Caco-2 (cell line): ENCODE results near the gene BRSK2. TPM values are rescaled to one million over a fixed set of nuclear protein-coding genes. Genes with fewer than 3 reads are reported as not detected.

Experiments used
- BruUV-seq: library from RNA; stranded (reverse); fragments of 400-500 nt; replicated peaks from 2 replicates; lab custom pipeline; 2021; lab: Mats Ljungman, UMichigan
- CTCF ChIA-PET: fragments of 300-600 bp; sonication (Branson Sonifier 250); formaldehyde crosslinking; loops from one replicate; lab custom pipeline; 2022; ENCODE audit warnings: antibody characterized with exemption; lab: Charles Lee
- POLR2A ChIA-PET: fragments of 300-600 bp; sonication (Branson Sonifier 250); formaldehyde crosslinking; loops from one replicate; lab custom pipeline; 2022; ENCODE audit warnings: antibody characterized with exemption; lab: Charles Lee
- DNase-seq, 2 experiments: peaks; one replicate each; pipeline versions ENCODE4 v3.0.0 to v3.0.0-alpha.2; 2020 to 2022
- H3K27me3 ChIP-seq: replicated peaks from 2 replicates; pipeline ENCODE4 v1.6.0; 2011; ENCODE audit warnings: low read length; ENCODE audit not compliant: control insufficient read depth, insufficient read depth
- H3K36me3 ChIP-seq: 2 replicates; pipeline ENCODE4 v1.5.1; 2011; ENCODE audit warnings: low read length; ENCODE audit not compliant: control insufficient read depth, insufficient read depth
- H3K4me1 ChIP-seq: fragments of 250-450 bp; sonication (Bioruptor Pico); 2 replicates; pipeline ENCODE4 v1.5.1; 2020; ENCODE audit warnings: mild to moderate bottlenecking
- H3K4me3 ChIP-seq: 2 replicates; pipeline ENCODE4 v1.5.1; 2011; ENCODE audit warnings: low read depth, mild to moderate bottlenecking, control low read depth, low read length
- H3K9me3 ChIP-seq: fragments of 250-450 bp; sonication (Bioruptor Pico); 2 replicates; pipeline ENCODE4 v1.5.1; 2020; ENCODE audit warnings: mild to moderate bottlenecking, moderate library complexity
- H3K27ac Mint-ChIP-seq: one replicate; pipeline ENCODE4 v1.8.0; 2022; ENCODE audit warnings: mixed read lengths; ENCODE audit not compliant: unreplicated experiment
- H3K27me3 Mint-ChIP-seq: one replicate; pipeline ENCODE4 v1.8.0; 2022; ENCODE audit warnings: mixed read lengths; ENCODE audit not compliant: insufficient read depth, unreplicated experiment
- H3K36me3 Mint-ChIP-seq: one replicate; pipeline ENCODE4 v1.8.0; 2022; ENCODE audit warnings: mild to moderate bottlenecking, mixed read lengths; ENCODE audit not compliant: insufficient read depth, unreplicated experiment
- H3K4me1 Mint-ChIP-seq: one replicate; pipeline ENCODE4 v1.8.0; 2022; ENCODE audit warnings: low read depth, mixed read lengths; ENCODE audit not compliant: unreplicated experiment
- H3K4me3 Mint-ChIP-seq: one replicate; pipeline ENCODE4 v1.8.0; 2022; ENCODE audit warnings: mild to moderate bottlenecking, moderate library complexity, mixed read lengths; ENCODE audit not compliant: unreplicated experiment
- H3K9me3 Mint-ChIP-seq: one replicate; pipeline ENCODE4 v1.8.0; 2022; ENCODE audit warnings: mixed read lengths; ENCODE audit not compliant: unreplicated experiment
- CTCF ChIP-seq, 2 experiments: fragments of 200-600 bp in 1 of 2; IDR thresholded peaks; 1 replicate in 1 of 2; 2 replicates in 1 of 2; pipeline versions ENCODE4 v1.5.1 to v1.8.0; 2011 to 2022; ENCODE audit warnings: antibody characterized with exemption in 1 of 2, control low read depth in 1 of 2, inconsistent platforms in 1 of 2, low read depth in 1 of 2, low read length in 1 of 2, mild to moderate bottlenecking in 1 of 2, moderate library complexity in 1 of 2; ENCODE audit not compliant: insufficient read depth in 1 of 2, severe bottlenecking in 1 of 2, unreplicated experiment in 1 of 2
- intact Hi-C: fragments of 100-400 bp; cut with micrococcal nuclease; formaldehyde crosslinking; loops from one replicate; pipeline ENCODE4 v1.10.0; 2022; ENCODE audit not compliant: unreplicated experiment
- total RNA-seq: library from RNA; stranded (reverse); gene quantifications from 2 replicates; pipeline ENCODE4 v1.2.3, GENCODE V29; 2022

The BRSK2 gene
- total RNA-seq, 1 experiment from 2014 or later, result 32.8 TPM

DNA sequence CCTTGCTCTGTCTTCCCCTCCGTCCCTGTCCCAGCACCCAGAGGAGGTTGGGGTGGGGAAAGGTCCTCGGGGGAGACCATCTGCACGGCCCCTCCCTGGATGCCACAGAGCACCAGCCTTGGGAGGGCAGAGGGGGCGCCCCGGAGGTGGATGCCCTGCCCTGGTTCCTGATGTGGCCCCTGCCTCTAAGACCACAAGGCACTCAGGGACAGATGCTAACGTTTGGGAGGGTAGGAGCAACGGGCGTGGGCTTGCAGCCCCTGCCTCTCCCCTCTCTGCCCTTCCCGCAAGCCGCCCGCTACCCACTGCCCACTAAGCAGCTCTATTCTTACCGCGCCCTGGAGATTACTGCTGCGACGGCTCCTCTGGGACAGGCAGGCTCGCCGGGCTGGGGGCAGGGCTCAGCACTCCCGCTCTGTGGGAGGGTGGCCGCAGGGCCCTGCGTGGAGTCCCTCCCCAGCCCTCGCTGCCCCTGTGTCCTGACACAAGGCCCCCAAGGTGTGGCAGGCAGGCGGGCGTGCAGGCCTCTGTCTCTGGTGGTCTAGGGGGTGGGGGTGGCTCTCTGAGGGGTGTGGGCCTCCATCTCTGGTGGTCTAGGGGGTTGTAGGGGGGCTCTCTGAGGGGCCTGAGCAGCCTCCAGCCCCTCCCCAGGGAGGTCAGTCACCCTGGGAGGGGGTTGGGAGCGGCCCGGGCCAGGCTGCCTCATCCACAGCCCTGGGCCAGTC is 14.9 kb downstream of the BRSK2 start:
- CTCF ChIA-PET, result no interaction called here
- Mint-ChIP-seq H3K27me3 (no peaks in the 10 kb centered on the region), H3K36me3 (peaks cover 15% of the 10 kb centered on the region), H3K4me3 (no peak overlapping the region), H3K27ac (no peak overlapping the region), H3K9me3 (no peaks in the 10 kb centered on the region), H3K4me1 (no peaks in the 10 kb centered on the region)
- no TSS peak for BruUV-seq
- Histone ChIP-seq H3K36me3 (no peaks in the 10 kb centered on the region), H3K4me3 (no peak overlapping the region), H3K9me3 (no peaks in the 10 kb centered on the region), H3K4me1 (no peaks in the 10 kb centered on the region), H3K27me3 (no peaks in the 10 kb centered on the region; the same call in 1 of the 2 replicates)
- no peak for TF ChIP-seq CTCF (IDR thresholded peaks at IDR 0.05; ENCODE audit: insufficient read depth in 1 of 2, low read depth in 1 of 2, low read length in 1 of 2, severe bottlenecking in 1 of 2, unreplicated experiment in 1 of 2)
- intact Hi-C loops, result no loop called here
- no peak for DNase-seq
- POLR2A ChIA-PET, result no interaction called here

DNA sequence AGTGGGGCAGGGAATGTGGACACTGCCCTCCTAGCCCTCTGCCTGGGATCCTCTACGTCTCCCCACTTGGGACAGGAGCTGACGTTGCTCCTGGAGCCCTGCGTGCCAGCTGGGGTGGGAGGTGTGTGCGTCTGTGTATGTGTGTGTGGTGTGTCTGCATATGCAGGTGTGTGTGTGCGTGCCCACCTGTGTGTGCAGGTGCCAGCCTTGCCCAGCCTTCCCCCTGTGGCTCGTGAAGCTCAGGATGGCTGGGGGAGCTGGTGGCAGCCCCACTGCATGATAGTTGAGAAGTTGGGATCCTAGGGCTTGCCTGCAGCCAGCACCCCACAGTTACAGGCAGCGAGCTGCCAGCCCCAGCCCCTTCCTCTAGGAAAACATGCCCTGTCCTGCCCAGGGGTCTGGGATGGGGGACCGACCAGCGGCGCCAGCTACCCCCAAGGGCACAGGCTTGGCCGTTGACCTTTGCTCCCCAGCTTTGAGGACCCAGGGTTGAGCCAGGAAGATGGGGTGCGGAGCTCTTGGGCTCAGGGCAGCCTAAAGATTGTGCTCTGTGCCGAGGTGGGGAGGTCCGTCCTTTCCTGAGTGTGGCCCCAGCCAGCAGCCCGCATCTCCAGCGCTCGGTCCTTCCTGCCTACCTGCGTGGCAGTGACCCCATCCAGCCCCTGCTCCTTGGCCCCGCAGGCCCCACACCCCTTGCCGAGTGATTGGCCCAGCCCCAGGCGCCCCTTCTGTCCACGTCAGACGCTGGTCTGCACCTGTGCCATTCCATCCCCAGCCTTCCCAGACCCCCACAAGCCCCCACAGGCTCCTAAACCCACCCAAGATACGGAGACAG is 15.7 kb downstream of the BRSK2 start:
- ChIA-PET POLR2A (no interaction called here), CTCF (no interaction called here)
- no peaks in the 10 kb centered on the region for H3K4me1 ChIP-seq
- no peaks in the 10 kb centered on the region; the same call in 1 of the 2 replicates for H3K27me3 ChIP-seq
- no peak for TF ChIP-seq CTCF (IDR thresholded peaks at IDR 0.05; ENCODE audit: insufficient read depth in 1 of 2, low read depth in 1 of 2, low read length in 1 of 2, severe bottlenecking in 1 of 2, unreplicated experiment in 1 of 2)
- intact Hi-C loops, result no loop called here
- Mint-ChIP-seq H3K36me3 (peaks cover 18% of the 10 kb centered on the region), H3K4me3 (no peak overlapping the region), H3K27me3 (no peaks in the 10 kb centered on the region), H3K4me1 (no peaks in the 10 kb centered on the region), H3K27ac (no peak overlapping the region), H3K9me3 (no peaks in the 10 kb centered on the region)
- H3K36me3 ChIP-seq, result no peaks in the 10 kb centered on the region
- BruUV-seq, result no TSS peak
- H3K9me3 ChIP-seq, result no peaks in the 10 kb centered on the region
- no peak for DNase-seq
- no peak overlapping the region for H3K4me3 ChIP-seq

GRCh38 chr11:1406571-1407485 is 17.1 kb downstream of the BRSK2 start:
- Mint-ChIP-seq H3K27ac (no peak overlapping the region), H3K27me3 (no peaks in the 10 kb centered on the region), H3K4me1 (no peaks in the 10 kb centered on the region), H3K4me3 (no peak overlapping the region), H3K36me3 (peaks cover 18% of the 10 kb centered on the region), H3K9me3 (no peaks in the 10 kb centered on the region)
- intact Hi-C loops, result no loop called here
- DNase-seq, result no peak
- H3K9me3 ChIP-seq, result no peaks in the 10 kb centered on the region; the same call in 1 of the 2 replicates
- no peaks in the 10 kb centered on the region; the same call in 1 of the 2 replicates for H3K27me3 ChIP-seq
- H3K4me3 ChIP-seq, result no peak overlapping the region
- ChIA-PET POLR2A (no interaction called here), CTCF (no interaction called here)
- no TSS peak for BruUV-seq
- no peaks in the 10 kb centered on the region for H3K36me3 ChIP-seq
- no peaks in the 10 kb centered on the region for H3K4me1 ChIP-seq
- no peak for TF ChIP-seq CTCF (IDR thresholded peaks at IDR 0.05; ENCODE audit: insufficient read depth in 1 of 2, low read depth in 1 of 2, low read length in 1 of 2, severe bottlenecking in 1 of 2, unreplicated experiment in 1 of 2)
